RPMI8226 (cell line): ENCODE data around the gene NR1H2.

ENCODE experiments used
- DNase-seq: peaks from one replicate; pipeline ENCODE4 v3.0.0-alpha.2; 2015

Gene NR1H2

GRCh38 chr19:50427318-50427925, 51.2 kb downstream of the NR1H2 start:
- no peak for DNase-seq

DNA sequence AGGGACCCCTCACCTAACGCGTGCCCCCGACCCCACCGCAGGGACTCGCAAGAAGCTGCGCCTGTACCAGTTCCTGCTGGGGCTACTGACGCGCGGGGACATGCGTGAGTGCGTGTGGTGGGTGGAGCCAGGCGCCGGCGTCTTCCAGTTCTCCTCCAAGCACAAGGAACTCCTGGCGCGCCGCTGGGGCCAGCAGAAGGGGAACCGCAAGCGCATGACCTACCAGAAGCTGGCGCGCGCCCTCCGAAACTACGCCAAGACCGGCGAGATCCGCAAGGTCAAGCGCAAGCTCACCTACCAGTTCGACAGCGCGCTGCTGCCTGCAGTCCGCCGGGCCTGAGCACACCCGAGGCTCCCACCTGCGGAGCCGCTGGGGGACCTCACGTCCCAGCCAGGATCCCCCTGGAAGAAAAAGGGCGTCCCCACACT, 51.8 kb downstream of the NR1H2 start:
- peak; percentile 87 for DNase-seq

- no peak for DNase-seq
These were observed 52.7 kb downstream of the NR1H2 start for GRCh38 chr19:50428772-50429463.

DNA sequence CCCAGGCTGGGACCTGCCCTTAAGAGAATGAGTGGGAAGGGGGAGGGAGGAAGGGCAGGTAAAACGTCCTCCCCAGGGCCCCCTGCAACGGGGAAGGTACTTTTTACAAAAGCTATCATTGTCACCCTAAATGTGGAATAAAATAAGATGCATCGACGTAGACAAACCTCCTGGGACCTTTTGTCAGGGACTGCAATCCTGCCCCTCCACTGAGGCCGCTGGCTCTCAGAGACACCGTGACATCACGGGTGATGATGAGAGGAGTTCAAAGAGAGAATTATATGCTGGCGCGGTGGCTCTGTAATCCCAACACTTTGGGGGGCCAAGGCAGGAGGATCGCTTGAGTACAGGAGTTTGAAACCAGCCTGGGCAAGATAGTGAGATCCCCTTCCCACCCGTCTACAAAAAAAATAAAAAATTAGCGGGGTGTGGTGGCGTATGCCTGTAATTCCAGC, 54.7 kb downstream of the NR1H2 start:
- no peak for DNase-seq

GRCh38 chr19:50431343-50432220, 55.3 kb downstream of the NR1H2 start:
- peak; percentile 83 for DNase-seq

DNA sequence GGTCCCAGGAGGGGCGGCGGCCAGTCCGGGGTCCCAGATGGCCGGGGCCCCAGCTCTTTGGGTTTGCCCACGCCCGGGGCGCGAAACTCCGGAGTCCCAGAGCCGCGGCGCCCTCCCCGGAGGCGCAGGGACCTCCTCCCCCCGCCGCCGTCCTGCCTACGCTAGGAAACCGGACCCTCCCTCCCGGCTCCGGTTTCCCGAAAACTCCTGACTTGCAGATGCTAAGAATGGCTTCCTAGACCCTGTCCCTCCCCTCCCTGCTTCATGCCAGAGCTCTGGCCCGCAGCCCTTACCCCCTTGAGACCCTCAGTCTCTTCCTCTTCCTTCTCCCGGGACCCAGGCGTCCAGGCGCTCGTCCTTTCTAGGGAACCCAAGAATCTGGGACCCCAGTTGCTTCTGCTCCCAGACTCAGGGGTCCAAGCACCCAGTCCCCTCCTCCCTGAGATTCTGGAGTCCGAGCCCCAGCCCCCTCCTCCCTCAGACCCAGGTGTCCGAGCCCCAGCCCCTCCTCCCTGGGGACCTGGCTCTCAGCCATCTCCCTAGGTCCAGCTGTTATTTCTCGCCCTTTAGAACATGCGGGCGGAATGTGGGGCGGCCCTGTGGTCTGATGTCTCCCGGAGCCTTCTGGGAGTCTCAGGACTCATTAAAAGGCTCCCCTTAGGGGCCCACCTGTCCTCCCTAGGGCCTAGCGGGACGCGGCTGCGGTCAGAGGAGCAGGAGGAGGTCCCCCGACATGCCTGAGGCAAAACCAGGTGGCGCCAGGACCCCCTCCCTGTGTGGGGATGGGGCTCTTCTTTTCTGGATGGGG, 56.2 kb downstream of the NR1H2 start, which contains the start of gene MYBPC2:
TSS of gene MYBPC2 (plus strand) at position 672 of the 808 bp plus-strand sequence. CDS start at position 734, 62 bp downstream.
- peak; percentile 88 for DNase-seq
